ENCODE results near the gene ASB6.
"Not testable (repeated sequence)": the region's sequence is repeated elsewhere in the genome, so short reads cannot be mapped to it uniquely, and the experiment has no call there.

ASB6 gene

DNA sequence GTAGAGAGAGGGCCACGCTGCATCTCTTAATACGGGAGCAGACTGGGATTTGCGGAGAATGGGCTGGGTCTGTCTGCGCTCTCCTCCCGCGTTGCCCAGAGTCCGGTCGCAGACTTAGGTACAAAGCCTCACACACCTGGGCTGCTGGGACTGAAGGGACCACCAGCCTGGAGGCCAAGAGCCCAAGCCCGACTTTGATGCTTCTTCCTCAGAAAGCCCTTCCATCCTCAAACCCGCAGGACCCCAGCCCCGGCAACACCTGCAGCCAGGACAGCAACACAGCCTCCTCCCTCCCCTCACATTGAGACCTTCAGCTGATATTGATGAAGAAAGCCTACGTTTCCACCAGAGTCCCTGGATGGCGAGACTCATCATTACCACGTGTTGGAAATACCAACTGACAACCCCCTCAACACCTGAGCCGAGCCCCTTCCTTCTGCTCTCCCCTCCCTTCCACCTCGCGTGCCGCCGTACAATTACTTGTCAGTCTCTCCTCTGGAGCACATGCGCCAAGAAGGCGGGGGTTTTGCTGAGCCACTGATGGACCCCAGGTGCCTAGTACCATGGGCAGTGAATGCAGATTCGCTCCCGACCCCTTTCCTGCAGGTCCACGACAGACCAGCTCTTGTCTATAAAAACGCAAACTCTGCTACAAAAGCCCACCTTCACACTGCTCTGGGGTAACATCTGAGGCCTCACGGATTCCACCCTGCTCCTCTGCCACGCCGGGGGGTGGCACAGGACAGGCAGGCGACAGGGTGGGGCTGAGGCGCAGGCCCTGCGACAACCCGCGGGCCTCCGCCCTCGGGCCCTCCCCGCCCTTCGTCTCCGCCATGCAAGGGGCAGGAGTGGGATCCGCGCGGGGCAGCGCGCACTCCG lies 841 bp downstream of the ASB6 start:
- peak; percentile 21 for DNase-seq

- peak; percentile 78 for DNase-seq
Measured at GRCh38 chr9:129640086-129640870, 1.7 kb downstream of the ASB6 start.

- DNase-seq: no peak
Measured at GRCh38 chr9:129639756-129640085, 2.2 kb downstream of the ASB6 start.

DNA sequence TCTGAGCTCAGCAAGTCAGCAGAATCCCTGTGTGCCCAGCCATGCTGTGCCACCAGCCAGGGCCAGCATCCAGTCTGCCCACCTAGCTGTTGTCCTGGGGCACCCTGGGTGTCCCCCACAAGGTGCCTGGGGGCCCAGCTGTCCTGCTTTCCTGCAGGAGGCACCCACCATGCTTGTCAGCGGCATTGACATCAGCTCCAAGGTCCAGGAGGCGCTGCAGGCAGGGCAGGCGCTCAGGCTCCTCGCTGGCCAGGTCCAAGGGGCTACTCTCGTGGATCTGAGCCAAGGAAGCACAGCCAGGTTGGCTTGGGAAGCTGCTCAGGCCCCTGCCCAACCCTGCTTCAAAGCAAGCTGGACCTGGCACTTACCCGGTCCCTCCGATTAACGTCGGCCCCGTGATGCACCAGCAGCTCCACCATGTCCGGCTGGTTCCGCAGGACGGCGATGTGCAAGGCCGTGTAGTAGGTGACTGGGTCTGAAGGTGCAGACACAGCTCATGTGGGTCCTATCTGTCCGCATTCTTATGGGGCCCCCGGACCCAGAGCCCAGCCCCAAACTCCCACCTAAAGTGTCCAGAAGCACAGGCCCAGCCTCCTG lies 2.8 kb downstream of the ASB6 start:
- DNase-seq: no peak

GRCh38 chr9:129637673-129638439 lies 4.1 kb downstream of the ASB6 start:
- DNase-seq: no peak

DNA sequence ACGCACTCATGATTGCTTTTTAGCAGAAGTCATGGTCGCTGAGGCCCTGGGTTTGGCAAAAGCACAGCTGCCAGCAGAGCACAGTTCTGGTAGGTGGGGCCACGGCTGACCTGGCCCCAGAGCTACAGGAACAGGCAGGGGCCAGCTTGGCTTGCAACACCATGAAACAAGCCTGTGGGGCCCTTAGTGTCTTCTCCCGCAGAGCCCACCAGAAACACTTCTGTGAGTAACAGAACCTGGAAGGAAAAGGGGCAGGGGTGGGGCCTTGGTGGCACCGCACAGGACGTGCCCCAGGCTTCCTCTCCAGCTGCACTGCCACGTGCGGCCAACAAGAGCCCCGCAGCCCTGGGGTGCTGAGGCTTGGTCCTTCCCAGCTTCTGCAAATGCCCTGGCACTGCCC lies 4.8 kb downstream of the ASB6 start:
- DNase-seq: no peak

- not testable (repeated sequence) for DNase-seq
Measured at GRCh38 chr9:129636343-129636742, 5.6 kb downstream of the ASB6 start.

DNA sequence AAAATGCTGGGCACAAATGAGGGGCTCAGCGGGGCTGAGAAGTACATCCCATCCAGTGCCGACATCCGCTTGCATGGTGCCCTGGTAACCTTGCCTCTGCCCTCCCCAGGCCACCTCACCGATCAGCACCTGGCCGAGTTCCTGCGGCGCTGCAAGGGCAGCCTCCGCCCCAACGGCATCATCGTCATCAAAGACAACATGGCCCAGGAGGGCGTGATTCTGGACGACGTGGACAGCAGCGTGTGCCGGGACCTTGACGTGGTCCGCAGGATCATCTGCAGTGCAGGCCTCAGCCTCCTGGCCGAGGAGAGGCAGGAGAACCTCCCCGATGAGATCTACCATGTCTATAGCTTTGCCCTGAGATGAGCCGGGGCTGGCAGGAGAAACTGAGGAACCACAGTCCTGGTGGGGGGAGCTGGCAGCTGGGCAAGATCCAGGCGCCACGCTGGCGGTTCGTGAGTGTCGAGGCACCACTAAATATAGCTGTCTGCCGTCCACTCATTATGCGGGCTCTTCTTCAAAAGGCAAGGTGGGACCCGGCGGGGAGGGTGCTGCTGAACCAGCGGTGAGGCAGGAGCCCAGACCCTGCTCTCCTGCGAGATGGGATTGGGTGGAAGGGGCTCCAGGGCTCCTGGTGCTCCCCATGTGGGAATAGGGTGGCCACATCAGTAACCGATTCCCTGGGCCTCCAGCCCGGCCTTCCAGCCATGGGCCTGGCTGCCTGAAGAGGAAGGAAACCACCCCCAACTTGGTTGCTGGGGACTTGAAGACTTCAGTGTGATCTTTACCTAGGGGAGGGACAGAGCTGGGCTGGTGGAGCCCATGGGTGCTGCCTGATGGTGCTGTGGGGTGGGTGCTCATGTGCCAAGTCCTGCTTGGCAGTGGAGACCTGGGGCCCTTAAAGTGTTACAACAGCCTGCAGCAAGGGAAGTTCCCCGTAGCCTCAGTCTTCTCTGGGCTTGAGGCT lies 6.6 kb downstream of the ASB6 start:
- no peak for DNase-seq

DNA sequence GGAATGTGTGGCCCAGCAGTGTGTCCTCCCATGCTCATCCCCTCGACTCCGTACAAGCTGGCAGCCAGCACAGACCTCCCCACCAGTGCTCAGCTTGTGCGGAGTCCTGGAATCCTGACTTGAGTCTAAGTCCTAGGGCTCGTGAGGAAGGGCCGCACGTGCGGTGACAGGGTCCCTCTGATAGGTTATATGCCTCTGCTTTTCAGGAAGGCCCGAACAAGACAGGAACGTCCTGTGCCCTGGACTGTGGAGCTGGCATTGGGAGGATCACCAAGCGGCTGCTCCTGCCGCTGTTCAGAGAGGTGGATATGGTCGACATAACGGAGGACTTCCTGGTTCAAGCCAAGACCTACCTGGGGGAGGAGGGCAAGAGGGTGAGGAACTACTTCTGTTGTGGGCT lies 8.1 kb downstream of the ASB6 start:
- DNase-seq: no peak

- no peak for DNase-seq
Measured at GRCh38 chr9:129633207-129633606, 8.7 kb downstream of the ASB6 start.

DNA sequence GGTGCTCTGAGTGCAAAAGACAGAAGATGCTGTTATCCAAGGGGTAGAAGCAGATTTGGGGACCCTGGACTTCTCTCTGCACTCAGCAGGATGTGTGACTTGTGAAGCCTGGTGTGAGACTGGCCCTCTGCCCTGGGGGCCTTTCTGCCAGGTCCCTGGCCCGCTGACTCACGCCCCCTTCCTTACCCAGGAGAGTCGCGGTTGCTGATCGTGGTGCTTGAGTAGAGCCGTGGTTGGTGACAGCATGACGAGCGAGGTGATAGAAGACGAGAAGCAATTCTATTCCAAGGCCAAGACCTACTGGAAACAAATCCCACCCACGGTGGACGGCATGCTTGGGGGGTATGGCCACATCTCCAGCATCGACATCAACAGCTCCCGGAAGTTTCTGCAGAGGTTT lies 9.5 kb downstream of the ASB6 start:
- DNase-seq: no peak

GRCh38 chr9:129631674-129632129 lies 10.2 kb downstream of the ASB6 start:
- DNase-seq: no peak

- DNase-seq: no peak
Measured at GRCh38 chr9:129630967-129631673, 10.8 kb downstream of the ASB6 start.

- DNase-seq: no peak
Measured at GRCh38 chr9:129629251-129629820, 12.6 kb downstream of the ASB6 start.

GRCh38 chr9:129628709-129629108 lies 13.2 kb downstream of the ASB6 start:
- DNase-seq: no peak

DNA sequence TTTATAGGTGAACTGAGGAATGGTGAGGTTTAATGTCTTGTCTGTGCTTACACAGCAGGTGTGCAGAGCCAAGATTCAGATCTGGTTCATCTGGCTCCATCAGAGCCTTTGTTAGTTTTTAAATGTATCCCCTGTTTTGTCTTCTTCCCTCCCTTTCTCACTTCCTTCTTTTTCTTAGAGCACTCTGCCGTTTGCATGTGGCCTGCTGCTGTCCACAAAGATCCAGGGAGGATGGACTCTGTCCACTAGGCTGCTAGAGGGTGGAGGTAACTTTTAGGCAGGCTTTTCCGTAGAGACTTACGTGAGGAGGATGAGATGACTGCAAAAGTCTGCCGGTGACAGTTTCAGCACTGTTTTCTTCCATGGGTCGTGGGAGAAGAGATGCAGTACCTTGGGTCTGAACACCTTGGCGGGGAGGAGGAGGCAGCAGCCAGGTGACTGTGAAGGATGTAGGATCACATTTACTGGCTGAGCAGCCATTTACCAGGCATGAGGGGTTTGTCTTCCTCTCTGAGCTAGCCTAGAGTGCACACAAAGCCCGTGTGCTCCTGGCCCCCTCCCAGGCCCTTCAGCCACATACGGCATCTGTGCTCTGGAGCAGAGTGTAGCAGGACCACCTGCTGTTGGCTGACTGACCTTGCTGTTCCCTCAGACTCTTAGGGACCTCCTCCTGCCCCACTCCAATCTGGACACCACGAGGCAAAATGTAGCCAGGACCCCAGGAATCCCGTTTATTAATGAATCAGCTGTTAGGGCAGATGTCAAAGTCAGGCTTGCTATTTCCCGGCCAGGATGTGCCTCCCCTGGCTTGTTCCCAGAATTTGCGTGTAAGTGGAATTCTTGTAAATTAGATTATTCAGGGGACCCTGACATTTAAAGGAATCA lies 14.2 kb downstream of the ASB6 start:
- no peak for DNase-seq

- DNase-seq: no peak
Measured at GRCh38 chr9:129626625-129627284, 15.2 kb downstream of the ASB6 start.

GRCh38 chr9:129626079-129626624 lies 15.8 kb downstream of the ASB6 start, which contains the start of gene NTMT1:
Gene NTMT1, plus strand, starts transcription at chr9:129626163. Its CDS starts 6,541 bp downstream, at chr9:129632704.
- DNase-seq: peak; percentile 85

GRCh38 chr9:129624947-129625346 lies 17.0 kb downstream of the ASB6 start:
- DNase-seq: no peak

Data from NCI-H2171 treated with DMSO at 0.1 percent for 48 hours (cell line).